Heart left ventricle (tissue), 16 donors: Measurements from ENCODE around the gene AMY2B. TPM values are rescaled to one million over a fixed set of nuclear protein-coding genes. Genes with fewer than 3 reads are reported as not detected.
A peak's percentile ranks its signal among the peaks of the same experiment; 100 is the strongest.

Source experiments
- ATAC-seq, 4 donors: fragments of 200-7000 bp; cut with Tn5 transposase; one replicate each; pipeline ENCODE4 v1.9.1; 2020 to 2022; ENCODE audit warnings: moderate library complexity in 4 of 4, mild to moderate bottlenecking in 3 of 4, moderate number of reproducible peaks in 1 of 4
- DNase-seq, 5 donors: peaks; one replicate each; pipeline ENCODE4 v3.0.0-alpha.2; 2020
- H3K27ac ChIP-seq, 12 donors: fragments of 200-600 bp; sonication (generic) in 4 of 12; one replicate each; pipeline versions ENCODE4 v1.5.0 to v1.8.0; 2016 to 2022; ENCODE audit warnings: mild to moderate bottlenecking in 2 of 12
- H3K27me3 ChIP-seq, 9 donors: fragments of 200-600 bp; sonication (generic) in 2 of 9; one replicate each; pipeline versions ENCODE4 v1.5.1 to v1.8.0; 2016 to 2022; ENCODE audit warnings: mild to moderate bottlenecking in 3 of 9
- H3K36me3 ChIP-seq, 9 donors: fragments of 200-600 bp; sonication (generic) in 2 of 9; one replicate each; pipeline versions ENCODE4 v1.5.0 to v1.8.0; 2018 to 2022; ENCODE audit warnings: mild to moderate bottlenecking in 2 of 9
- H3K4me1 ChIP-seq, 12 donors: fragments of 200-600 bp; sonication (generic) in 4 of 12; one replicate each; pipeline versions ENCODE4 v1.5.0 to v1.8.0; 2016 to 2022; ENCODE audit warnings: mild to moderate bottlenecking in 3 of 12
- H3K4me3 ChIP-seq, 12 donors: fragments of 200-600 bp; sonication (generic) in 4 of 12; one replicate each; pipeline versions ENCODE4 v1.5.0 to v1.8.0; 2017 to 2022; ENCODE audit warnings: mild to moderate bottlenecking in 9 of 12, moderate library complexity in 4 of 12
- H3K9me3 ChIP-seq, 12 donors: fragments of 200-600 bp; sonication (generic) in 4 of 12; one replicate each; pipeline versions ENCODE4 v1.5.0 to v1.8.0; 2016 to 2022; ENCODE audit warnings: mild to moderate bottlenecking in 1 of 12
- CTCF ChIP-seq, 12 donors: fragments of 200-600 bp; sonication (generic) in 4 of 12; IDR thresholded peaks; one replicate each; pipeline versions ENCODE4 v1.5.0 to v1.8.0; 2018 to 2022; ENCODE audit warnings: antibody characterized with exemption in 12 of 12, mild to moderate bottlenecking in 5 of 12
- POLR2A ChIP-seq, 2 donors: fragments of 450-650 bp; IDR thresholded peaks; one replicate each; pipeline ENCODE4 v1.6.1; 2017; ENCODE audit warnings: antibody characterized with exemption in 2 of 2, mild to moderate bottlenecking in 2 of 2, moderate library complexity in 2 of 2
- WGBS, 4 donors: extraction: QIAGEN DNeasy Blood & Tissue Kit in 2 of 4; methylation state at CpG; one replicate each; pipeline versions ENCODE4 v1.1.5 to v1.1.7; 2013 to 2018; 5-methylcytosine and 5-hydroxymethylcytosine counted together
- intact Hi-C, 10 donors: fragments of 100-400 bp; cut with DNase I; formaldehyde crosslinking; loops; one replicate each; pipeline versions ENCODE4 v1.11.1 to v1.14.2; 2022
- polyA plus RNA-seq, 2 donors: library from polyadenylated mRNA; stranded (reverse); fragments of 200-250 nt; gene quantifications; one replicate each; pipeline ENCODE4 v1.2.3, GENCODE V29; 2013
- total RNA-seq, 9 donors: library from RNA; depleted of rRNA in 2 of 9; stranded (reverse); fragments of >200 nt in 2 of 9; fragmentation: NEBNext Ultra II Directional in 3 of 9; extraction: Animal tissue kit (Norgen Biotek cat#: 25700) in 3 of 9; gene quantifications; one replicate each; pipeline versions ENCODE4 v1.1.0 to v1.2.4, GENCODE V29; 2016 to 2023
- donor health status: ischemic (EF 13 %, LVEDD 7.1; RV severe dilation, severe dysfunction).
- donor health status: healthy with polysubstance abuse.
- donor health status: DM: no; HTN: yes; CAD: no.
- donor health status: DM: no; HTN: no; CAD: no.
- donor health status: ischemic (EF 25% LVEDD 6.9; RV normal size, moderate dysfunction).
- donor health status: ischemic (EF 25% LVEDD 5.7; RV mildly dilated, moderate dysfunction).
- donor health status: healthy.
- donor health status: DM: yes; HTN: yes; CAD: no.
- donor health status: ischemic (EF 35%, LVEDD 5.7; RV mildly dilated, moderate dysfunction).
- donor health status: nonischemic (EF 11% LVEDD 7.7; RV severe dilation, severe dysfunction).
- donor health status: DM: yes; HTN: yes; CAD: no.
- donor health status: PGD.
- donor health status: ischemic (EF 29% LVEDD 5.4; RV normal size, mild dysfunction).
- donor health status: nonischemic (EF 23%, LVEDD 6.1; RV moderate dilation, normal function).

The AMY2B gene
- total and polyA plus RNA-seq, 11 donors: 4.4 to 33.4 (median 22.6) TPM

GRCh38 chr1:103527331-103527730 is 44.1 kb upstream of the AMY2B start:
- no peak for DNase-seq
- WGBS, 4 donors: 37 to 44% (median 42%) methylated on average over 2 of the region's 2 CpGs
- Histone ChIP-seq H3K4me3 (peak overlapping the region in 9 of 12 donors; percentile 81 to 96 (median 85)), H3K27ac (no peak overlapping the region), H3K36me3 (peaks cover 0 to 36% (median 9%) of the 10 kb centered on the region in 9 donors), H3K4me1 (peaks cover 0 to 63% (median 29%) of the 10 kb centered on the region in 12 donors), H3K27me3 (no peaks in the 10 kb centered on the region), H3K9me3 (no peaks in the 10 kb centered on the region)
- no peak for ATAC-seq
- TF ChIP-seq POLR2A (IDR thresholded peaks at IDR 0.05) (no peak), CTCF (IDR thresholded peaks at IDR 0.05) (no peak)
- intact Hi-C loops: no loop called here

GRCh38 chr1:103529746-103530145 is 41.6 kb upstream of the AMY2B start:
- TF ChIP-seq POLR2A (IDR thresholded peaks at IDR 0.05) (no peak), CTCF (IDR thresholded peaks at IDR 0.05) (no peak)
- Histone ChIP-seq H3K27me3 (no peaks in the 10 kb centered on the region), H3K4me3 (no peak overlapping the region), H3K9me3 (no peaks in the 10 kb centered on the region), H3K4me1 (peaks cover 0 to 76% (median 32%) of the 10 kb centered on the region in 12 donors), H3K36me3 (peaks cover 0 to 60% (median 22%) of the 10 kb centered on the region in 9 donors), H3K27ac (no peak overlapping the region)
- no peak for ATAC-seq
- DNase-seq: peak in 1 of 5 donors; percentile 47
- WGBS, 4 donors: 71 to 82% (median 77%) methylated on average over 8 of the region's 8 CpGs
- intact Hi-C loops: no loop called here

GRCh38 chr1:103538226-103538625 is 33.2 kb upstream of the AMY2B start:
- Histone ChIP-seq H3K36me3 (peaks cover 0 to 100% (median 97%) of the 10 kb centered on the region in 9 donors), H3K27ac (no peak overlapping the region), H3K9me3 (no peaks in the 10 kb centered on the region), H3K27me3 (no peaks in the 10 kb centered on the region), H3K4me1 (peaks cover 0 to 7% (median under 1%) of the 10 kb centered on the region in 12 donors), H3K4me3 (no peak overlapping the region)
- TF ChIP-seq CTCF (IDR thresholded peaks at IDR 0.05) (no peak), POLR2A (IDR thresholded peaks at IDR 0.05) (no peak)
- intact Hi-C loops: no loop called here
- ATAC-seq: no peak
- WGBS, 4 donors: 96 to 99% (median 97%) methylated on average over 2 of the region's 2 CpGs
- no peak for DNase-seq

- intact Hi-C loops: no loop called here
- ATAC-seq (no peak), DNase-seq (no peak)
- Histone ChIP-seq H3K4me1 (no peaks in the 10 kb centered on the region), H3K9me3 (no peaks in the 10 kb centered on the region), H3K36me3 (peaks cover 0 to 100% (median 99%) of the 10 kb centered on the region in 9 donors), H3K27me3 (no peaks in the 10 kb centered on the region), H3K4me3 (no peak overlapping the region), H3K27ac (no peak overlapping the region)
- TF ChIP-seq POLR2A (IDR thresholded peaks at IDR 0.05) (no peak), CTCF (IDR thresholded peaks at IDR 0.05) (no peak)
- WGBS, 4 donors: 90 to 93% (median 91%) methylated on average over 3 of the region's 3 CpGs
Measured at GRCh38 chr1:103541431-103541830, 30.0 kb upstream of the AMY2B start.
